ENCODE data around the gene LOXHD1. TPM values are rescaled to one million over a fixed set of nuclear protein-coding genes. Genes with fewer than 3 reads are reported as not detected.

The LOXHD1 gene
- total RNA-seq, 1 experiment from 2014 or later = not detected

DNA sequence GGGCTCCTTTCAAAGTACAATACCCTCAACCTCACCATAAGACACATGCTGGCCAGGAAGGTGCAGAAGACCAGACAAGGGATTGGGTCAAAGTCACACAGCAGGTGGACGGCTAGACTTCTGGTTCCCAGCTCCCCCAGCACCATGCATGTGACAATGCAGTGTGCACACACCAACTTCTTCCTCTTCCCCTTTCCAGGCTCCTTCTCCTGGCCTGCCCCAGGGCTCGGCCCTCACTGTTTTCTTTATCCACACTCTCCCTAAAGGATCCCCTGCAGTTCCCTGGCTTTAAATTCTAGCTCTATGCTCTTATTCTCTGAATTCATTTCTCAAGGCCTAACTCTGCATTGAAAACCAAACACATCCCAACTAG, 82.3 kb downstream of the LOXHD1 start:
- TF ChIP-seq EZH2 (IDR thresholded peaks at IDR 0.05; ENCODE audit: low read depth) (no peak), CTCF (conservative IDR thresholded peaks at IDR 0.05) (no peak)
- CTCF ChIA-PET = interaction anchor here (0.6 kb wide), 1 partner anchor 48 kb away, joined by 4 read pairs; no protein-coding TSS in a partner anchor
- Histone ChIP-seq H2AFZ (no peak overlapping the region), H3F3A (ENCODE audit: insufficient read depth, low read depth) (no peaks in the 10 kb centered on the region), H3K9me3 (ENCODE audit: insufficient read depth, low read depth) (no peaks in the 10 kb centered on the region), H4K20me1 (ENCODE audit: insufficient read depth) (no peaks in the 10 kb centered on the region), H3K79me2 (ENCODE audit: low read depth) (no peaks in the 10 kb centered on the region), H3K4me2 (no peak overlapping the region), H3K4me3 (no peak overlapping the region), H3K4me1 (replicated peaks; ENCODE audit: insufficient read depth) (no peaks in the 10 kb centered on the region), H3K27me3 (ENCODE audit: insufficient read depth, low read depth) (peaks cover 82% of the 10 kb centered on the region), H3K27ac (no peak overlapping the region), H3K36me3 (ENCODE audit: low read depth) (no peaks in the 10 kb centered on the region), H3K9me2 (ENCODE audit: insufficient read depth) (no peaks in the 10 kb centered on the region)
- POLR2A ChIA-PET (ENCODE audit: unreplicated experiment) = no interaction called here
- no TSS peak for BruUV-seq (replicated peaks)
- intact Hi-C loops (cut with micrococcal nuclease; ENCODE audit: unreplicated experiment) = no loop called here
- no peak for DNase-seq

DNA sequence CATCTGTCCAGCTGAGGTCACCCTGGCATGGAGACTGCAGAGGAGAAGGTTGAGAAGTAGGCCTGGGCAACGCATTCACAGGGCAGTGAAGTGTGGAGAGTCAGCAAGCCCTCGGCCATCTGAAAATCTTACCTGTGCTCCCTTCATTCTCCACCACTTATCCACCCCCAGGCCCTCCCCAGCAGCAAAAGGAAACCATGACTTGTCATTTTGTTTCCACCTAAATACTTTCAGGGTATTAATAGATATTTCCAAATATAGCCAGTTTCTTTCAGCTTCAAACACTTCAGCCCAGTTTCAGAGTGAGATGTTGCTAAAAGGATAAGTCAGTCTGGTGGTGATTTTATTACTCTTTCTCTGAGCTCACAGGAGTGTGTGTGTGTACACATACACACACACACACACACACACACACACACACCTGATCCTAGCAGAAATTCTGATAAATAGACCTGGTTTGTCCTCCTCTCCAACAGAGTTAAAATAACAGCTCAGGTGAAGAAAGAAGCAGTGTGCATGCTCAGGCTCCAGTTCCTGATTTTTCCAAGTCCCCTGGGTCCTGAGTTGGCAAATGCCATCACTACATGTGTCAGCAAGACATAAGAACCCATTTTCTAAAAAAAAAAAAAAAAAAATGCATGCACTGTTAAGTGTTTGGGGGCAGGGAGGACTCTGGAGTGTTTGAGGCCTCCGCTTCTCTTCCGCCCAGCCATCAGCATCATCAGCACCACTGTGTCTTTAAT, 82.8 kb downstream of the LOXHD1 start:
- H3K4me1 ChIP-seq (replicated peaks; ENCODE audit: insufficient read depth) = no peaks in the 10 kb centered on the region
- no peak overlapping the region for H3K27ac ChIP-seq
- no peaks in the 10 kb centered on the region for H3K9me2 ChIP-seq (ENCODE audit: insufficient read depth)
- intact Hi-C loops (cut with micrococcal nuclease; ENCODE audit: unreplicated experiment) = no loop called here
- no peak overlapping the region for H3K4me3 ChIP-seq
- H3K4me2 ChIP-seq = no peak overlapping the region
- TF ChIP-seq EZH2 (IDR thresholded peaks at IDR 0.05; ENCODE audit: low read depth) = no peak
- no peaks in the 10 kb centered on the region for H3K9me3 ChIP-seq (ENCODE audit: insufficient read depth, low read depth)
- POLR2A ChIA-PET (ENCODE audit: unreplicated experiment) = no interaction called here
- peaks cover 86% of the 10 kb centered on the region for H3K27me3 ChIP-seq (ENCODE audit: insufficient read depth, low read depth)
- CTCF ChIA-PET = interaction anchor here (0.6 kb wide), 1 partner anchor 49 kb away, joined by 4 read pairs; no protein-coding TSS in a partner anchor
- no peaks in the 10 kb centered on the region for H4K20me1 ChIP-seq (ENCODE audit: insufficient read depth)
- H3K36me3 ChIP-seq (ENCODE audit: low read depth) = no peaks in the 10 kb centered on the region
- H3F3A ChIP-seq (ENCODE audit: insufficient read depth, low read depth) = no peaks in the 10 kb centered on the region
- no TSS peak for BruUV-seq (replicated peaks)
- DNase-seq = no peak
- no peaks in the 10 kb centered on the region for H3K79me2 ChIP-seq (ENCODE audit: low read depth)
- no peak overlapping the region for H2AFZ ChIP-seq

- POLR2A ChIA-PET (ENCODE audit: unreplicated experiment) = no interaction called here
- TF ChIP-seq EZH2 (IDR thresholded peaks at IDR 0.05; ENCODE audit: low read depth) (no peak), CTCF (conservative IDR thresholded peaks at IDR 0.05) (no peak)
- no peaks in the 10 kb centered on the region for H3K79me2 ChIP-seq (ENCODE audit: low read depth)
- no peaks in the 10 kb centered on the region for H4K20me1 ChIP-seq (ENCODE audit: insufficient read depth)
- H3K36me3 ChIP-seq (ENCODE audit: low read depth) = no peaks in the 10 kb centered on the region
- no peaks in the 10 kb centered on the region for H3K4me1 ChIP-seq (replicated peaks; ENCODE audit: insufficient read depth)
- no peak overlapping the region for H3K4me3 ChIP-seq
- H3K9me3 ChIP-seq (ENCODE audit: insufficient read depth, low read depth) = no peaks in the 10 kb centered on the region
- peaks cover 89% of the 10 kb centered on the region for H3K27me3 ChIP-seq (ENCODE audit: insufficient read depth, low read depth)
- intact Hi-C loops (cut with micrococcal nuclease; ENCODE audit: unreplicated experiment) = no loop called here
- no peak overlapping the region for H2AFZ ChIP-seq
- H3K9me2 ChIP-seq (ENCODE audit: insufficient read depth) = no peaks in the 10 kb centered on the region
- no peak for DNase-seq
- CTCF ChIA-PET = no interaction called here
- H3K27ac ChIP-seq = no peak overlapping the region
- no TSS peak for BruUV-seq (replicated peaks)
- no peaks in the 10 kb centered on the region for H3F3A ChIP-seq (ENCODE audit: insufficient read depth, low read depth)
- H3K4me2 ChIP-seq = no peak overlapping the region
These were observed 83.9 kb downstream of the LOXHD1 start for GRCh38 chr18:46573156-46573555.

DNA sequence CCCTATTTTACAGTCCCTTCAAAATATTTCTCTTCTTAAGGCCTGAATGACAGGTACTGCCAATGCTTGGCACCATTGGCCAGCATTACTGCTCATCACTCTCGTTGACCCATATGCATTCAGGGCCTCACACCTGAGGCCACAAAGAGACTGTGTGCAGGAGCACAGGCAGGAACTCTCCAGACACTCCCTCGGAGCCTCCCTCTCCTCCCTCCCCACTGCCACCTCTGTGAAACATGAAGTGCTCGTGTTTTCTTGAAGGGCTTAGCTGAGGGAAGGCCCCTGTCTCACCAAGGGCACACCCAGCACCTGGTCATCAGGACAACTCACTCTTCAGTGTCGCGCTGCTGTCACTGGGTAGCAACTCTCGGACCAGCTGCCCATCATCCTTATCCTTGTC, 85.3 kb downstream of the LOXHD1 start:
- POLR2A ChIA-PET (ENCODE audit: unreplicated experiment) = no interaction called here
- no peaks in the 10 kb centered on the region for H3F3A ChIP-seq (ENCODE audit: insufficient read depth, low read depth)
- no peaks in the 10 kb centered on the region for H3K9me2 ChIP-seq (ENCODE audit: insufficient read depth)
- no peaks in the 10 kb centered on the region for H3K9me3 ChIP-seq (ENCODE audit: insufficient read depth, low read depth)
- peaks cover 91% of the 10 kb centered on the region for H3K27me3 ChIP-seq (ENCODE audit: insufficient read depth, low read depth)
- TF ChIP-seq CTCF (conservative IDR thresholded peaks at IDR 0.05) = no peak
- TF ChIP-seq EZH2 (IDR thresholded peaks at IDR 0.05; ENCODE audit: low read depth) = no peak
- no peaks in the 10 kb centered on the region for H3K4me1 ChIP-seq (replicated peaks; ENCODE audit: insufficient read depth)
- H3K4me3 ChIP-seq = no peak overlapping the region
- intact Hi-C loops (cut with micrococcal nuclease; ENCODE audit: unreplicated experiment) = no loop called here
- H3K36me3 ChIP-seq (ENCODE audit: low read depth) = no peaks in the 10 kb centered on the region
- H3K4me2 ChIP-seq = no peak overlapping the region
- no TSS peak for BruUV-seq (replicated peaks)
- no peak for DNase-seq
- no peaks in the 10 kb centered on the region for H4K20me1 ChIP-seq (ENCODE audit: insufficient read depth)
- CTCF ChIA-PET = no interaction called here
- H3K79me2 ChIP-seq (ENCODE audit: low read depth) = no peaks in the 10 kb centered on the region
- H2AFZ ChIP-seq = no peak overlapping the region
- H3K27ac ChIP-seq = no peak overlapping the region
